NB4 (cell line): ENCODE data around the gene DDX18.

ENCODE experiments used
- DNase-seq: peaks from one replicate; pipeline ENCODE4 v3.0.0; 2010; ENCODE audit warnings: low read depth
- H3K4me3 ChIP-seq: one replicate; pipeline ENCODE4 v1.5.1; 2011; ENCODE audit warnings: mild to moderate bottlenecking, low read depth, low read length, moderate library complexity
- MYC ChIP-seq: IDR thresholded peaks from 2 replicates; pipeline ENCODE4 v1.6.1; 2011; ENCODE audit warnings: low read depth, low read length
- POLR2A ChIP-seq: IDR thresholded peaks from 2 replicates; pipeline ENCODE4 v1.6.1; 2011; ENCODE audit warnings: mild to moderate bottlenecking; ENCODE audit not compliant: insufficient read length; ENCODE audit errors: extremely low read depth
- TF ChIP-seq, protein P1 (sequence below): IDR thresholded peaks from one replicate; pipeline ENCODE4 v1.5.1; 2012; ENCODE audit warnings: low read depth, low read length
- TF ChIP-seq, protein P2 (sequence below): IDR thresholded peaks from 2 replicates; pipeline ENCODE4 v1.6.1; 2011; ENCODE audit warnings: low read depth, low read length

DDX18 gene

DNA sequence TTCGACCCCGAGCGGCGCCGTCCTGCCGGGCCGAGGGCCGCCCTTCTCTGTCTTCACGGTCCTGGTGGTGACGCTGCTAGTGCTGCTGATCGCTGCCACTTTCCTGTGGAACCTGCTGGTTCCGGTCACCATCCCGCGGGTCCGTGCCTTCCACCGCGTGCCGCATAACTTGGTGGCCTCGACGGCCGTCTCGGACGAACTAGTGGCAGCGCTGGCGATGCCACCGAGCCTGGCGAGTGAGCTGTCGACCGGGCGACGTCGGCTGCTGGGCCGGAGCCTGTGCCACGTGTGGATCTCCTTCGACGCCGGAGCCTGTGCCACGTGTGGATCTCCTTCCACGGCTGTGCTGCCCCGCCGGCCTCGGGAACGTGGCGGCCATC lies 45.0 kb downstream of the DDX18 start:
- TF ChIP-seq MYC (no peak), POLR2A (no peak)
- TF ChIP-seq, protein P1, sequence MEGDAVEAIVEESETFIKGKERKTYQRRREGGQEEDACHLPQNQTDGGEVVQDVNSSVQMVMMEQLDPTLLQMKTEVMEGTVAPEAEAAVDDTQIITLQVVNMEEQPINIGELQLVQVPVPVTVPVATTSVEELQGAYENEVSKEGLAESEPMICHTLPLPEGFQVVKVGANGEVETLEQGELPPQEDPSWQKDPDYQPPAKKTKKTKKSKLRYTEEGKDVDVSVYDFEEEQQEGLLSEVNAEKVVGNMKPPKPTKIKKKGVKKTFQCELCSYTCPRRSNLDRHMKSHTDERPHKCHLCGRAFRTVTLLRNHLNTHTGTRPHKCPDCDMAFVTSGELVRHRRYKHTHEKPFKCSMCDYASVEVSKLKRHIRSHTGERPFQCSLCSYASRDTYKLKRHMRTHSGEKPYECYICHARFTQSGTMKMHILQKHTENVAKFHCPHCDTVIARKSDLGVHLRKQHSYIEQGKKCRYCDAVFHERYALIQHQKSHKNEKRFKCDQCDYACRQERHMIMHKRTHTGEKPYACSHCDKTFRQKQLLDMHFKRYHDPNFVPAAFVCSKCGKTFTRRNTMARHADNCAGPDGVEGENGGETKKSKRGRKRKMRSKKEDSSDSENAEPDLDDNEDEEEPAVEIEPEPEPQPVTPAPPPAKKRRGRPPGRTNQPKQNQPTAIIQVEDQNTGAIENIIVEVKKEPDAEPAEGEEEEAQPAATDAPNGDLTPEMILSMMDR, result no peak
- TF ChIP-seq, protein P2, sequence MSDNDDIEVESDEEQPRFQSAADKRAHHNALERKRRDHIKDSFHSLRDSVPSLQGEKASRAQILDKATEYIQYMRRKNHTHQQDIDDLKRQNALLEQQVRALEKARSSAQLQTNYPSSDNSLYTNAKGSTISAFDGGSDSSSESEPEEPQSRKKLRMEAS, result no peak
- H3K4me3 ChIP-seq, result no peak overlapping the region
- no peak for DNase-seq

- DNase-seq, result no peak
- H3K4me3 ChIP-seq, result no peak overlapping the region
Measured at GRCh38 chr2:117859924-117860647, 45.6 kb downstream of the DDX18 start.

DNA sequence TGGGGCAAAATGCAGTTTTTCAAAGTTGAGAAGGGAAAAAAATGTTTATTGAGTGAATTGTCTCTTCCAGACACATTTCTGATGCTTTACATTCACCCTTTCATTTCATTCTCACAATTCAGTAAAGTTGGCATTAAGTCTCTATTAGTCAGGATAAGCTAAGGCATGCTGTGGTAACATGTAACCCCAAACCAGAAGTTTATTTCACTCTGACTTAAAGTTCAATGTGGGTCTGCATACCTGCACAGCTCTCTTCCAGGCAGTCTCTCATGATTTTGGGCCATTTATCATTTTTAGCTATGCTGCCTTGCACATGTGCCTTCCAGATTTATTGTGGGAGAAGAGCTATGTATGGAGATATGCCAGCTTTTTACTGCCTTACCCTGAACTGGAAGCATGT lies 48.0 kb downstream of the DDX18 start:
- no peak for DNase-seq
- no peak overlapping the region for H3K4me3 ChIP-seq
- no peak for TF ChIP-seq MYC
- TF ChIP-seq, protein P2, result no peak
- TF ChIP-seq POLR2A, result no peak
- TF ChIP-seq, protein P1, result no peak

More at GRCh38 chr2:117859924-117860647, 45.6 kb downstream of the DDX18 start:
- TF ChIP-seq, protein P1, result no peak
- TF ChIP-seq MYC (no peak), POLR2A (no peak)
- TF ChIP-seq, protein P2, result no peak

- no peak overlapping the region for H3K4me3 ChIP-seq
- no peak for TF ChIP-seq MYC
- peak; percentile 68 for DNase-seq
Measured at GRCh38 chr2:117875786-117876185, 61.3 kb downstream of the DDX18 start.

- TF ChIP-seq, protein P1, result no peak
- no peak for TF ChIP-seq MYC
- TF ChIP-seq, protein P2, result no peak
- no peak for TF ChIP-seq POLR2A
- no peak for DNase-seq
- H3K4me3 ChIP-seq, result no peak overlapping the region
Measured at GRCh38 chr2:117879003-117879402, 64.5 kb downstream of the DDX18 start.
